ENCODE results near the gene ALPI. TPM values are rescaled to one million over a fixed set of nuclear protein-coding genes. Genes with fewer than 3 reads are reported as not detected.
"Not testable (repeated sequence)": the region's sequence is repeated elsewhere in the genome, so short reads cannot be mapped to it uniquely, and the experiment has no call there.

Gene ALPI
- not detected for total RNA-seq

DNA sequence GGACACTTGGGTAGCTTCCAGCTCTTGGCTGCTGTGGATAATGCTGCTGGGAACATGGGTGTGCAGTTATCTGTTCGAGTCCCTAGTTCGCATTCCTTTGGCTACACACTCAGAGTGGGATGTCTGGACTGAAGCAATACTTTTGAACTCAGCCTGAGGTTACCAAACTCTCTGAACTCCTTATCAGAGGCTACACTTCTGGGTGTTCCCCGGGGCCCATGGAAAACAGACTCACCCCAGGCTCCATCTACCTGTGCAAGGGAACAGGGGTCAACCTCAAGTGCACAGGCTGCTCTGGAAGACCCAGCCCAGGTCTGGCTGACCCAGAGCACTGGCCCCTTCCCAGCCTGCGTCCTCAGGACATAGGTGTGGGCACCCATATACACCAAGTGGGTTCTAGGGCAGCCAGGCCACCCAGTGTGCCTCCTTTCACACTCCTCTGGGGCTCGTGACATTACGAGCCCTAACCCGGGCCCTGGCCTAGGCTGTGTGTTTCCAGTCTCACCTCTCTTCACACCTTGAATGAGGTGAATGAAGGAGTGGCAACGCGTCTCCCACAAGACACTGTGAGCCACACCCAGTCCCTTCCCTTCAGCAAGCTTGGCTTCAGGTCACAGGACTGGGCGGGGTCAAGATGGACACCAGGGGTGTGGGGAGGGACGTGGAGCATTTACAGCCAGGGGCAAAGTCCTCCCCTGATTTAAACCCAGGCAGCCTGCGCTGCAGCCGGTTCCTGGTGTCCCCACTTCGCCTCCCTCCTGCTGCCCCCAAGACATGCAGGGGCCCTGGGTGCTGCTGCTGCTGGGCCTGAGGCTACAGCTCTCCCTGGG, at the start of gene ALPI:
TSS of gene ALPI (plus strand) at position 728 of the 830 bp plus-strand sequence. CDS start at position 775, 47 bp downstream.
- CTCF ChIA-PET = interaction anchor here (1.2 kb wide), 1 partner anchor 17 kb away, joined by 3 read pairs; no protein-coding TSS in a partner anchor
- POLR2A ChIA-PET = no interaction called here

DNA sequence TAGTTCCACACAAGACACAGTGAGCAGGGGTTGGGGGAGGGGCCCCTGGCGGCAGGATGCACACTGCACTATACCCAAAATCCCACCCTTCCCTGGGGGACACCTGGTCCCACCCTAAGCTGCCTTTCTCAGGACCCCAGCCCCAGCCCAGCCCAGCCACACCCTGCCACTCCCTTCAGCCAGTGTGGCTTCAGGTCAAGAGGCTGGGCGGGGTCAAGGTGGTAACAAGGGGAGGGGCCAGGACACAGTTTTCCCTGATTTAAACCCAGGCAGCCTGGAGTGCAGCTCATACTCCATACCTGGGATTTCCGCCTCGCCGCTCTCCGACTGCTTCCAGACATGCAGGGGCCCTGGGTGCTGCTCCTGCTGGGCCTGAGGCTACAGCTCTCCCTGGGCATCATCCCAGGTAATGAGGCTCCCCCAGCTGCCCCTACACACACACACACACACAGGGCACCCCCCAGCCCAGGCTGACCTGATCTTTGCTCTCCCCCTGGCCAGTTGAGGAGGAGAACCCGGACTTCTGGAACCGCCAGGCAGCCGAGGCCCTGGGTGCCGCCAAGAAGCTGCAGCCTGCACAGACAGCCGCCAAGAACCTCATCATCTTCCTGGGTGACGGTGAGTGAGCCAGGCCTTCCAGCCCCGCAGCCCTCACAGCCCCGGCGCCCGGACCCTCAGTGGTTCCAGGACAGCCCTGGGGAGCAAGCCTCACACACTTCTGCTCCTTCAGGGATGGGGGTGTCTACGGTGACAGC, 49.2 kb upstream of the ALPI start, which contains the start of gene ALPG:
TSS of gene ALPG (plus strand) at position 289 of the 755 bp plus-strand sequence. CDS start at position 340, 51 bp downstream.
- ChIA-PET POLR2A (no interaction called here), CTCF (no interaction called here)

GRCh38 chr2:232407428-232408150, 48.4 kb upstream of the ALPI start:
- POLR2A ChIA-PET = not testable (repeated sequence)

DNA sequence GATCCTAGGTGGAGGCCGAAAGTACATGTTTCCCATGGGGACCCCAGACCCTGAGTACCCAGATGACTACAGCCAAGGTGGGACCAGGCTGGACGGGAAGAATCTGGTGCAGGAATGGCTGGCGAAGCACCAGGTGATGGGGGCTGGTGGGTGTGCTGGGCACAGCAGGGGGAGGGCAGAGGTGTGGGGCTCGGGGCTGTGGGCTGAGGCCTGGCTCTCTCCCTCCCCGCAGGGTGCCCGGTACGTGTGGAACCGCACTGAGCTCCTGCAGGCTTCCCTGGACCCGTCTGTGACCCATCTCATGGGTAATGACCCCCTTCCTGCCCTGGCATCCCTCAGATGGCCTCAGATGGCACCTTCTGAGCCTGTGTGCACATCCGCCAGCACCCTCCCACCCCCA, 47.7 kb upstream of the ALPI start:
- POLR2A ChIA-PET, CTCF ChIA-PET: not testable (repeated sequence)

More at GRCh38 chr2:232407428-232408150, 48.4 kb upstream of the ALPI start:
- CTCF ChIA-PET = not testable (repeated sequence)

DNA sequence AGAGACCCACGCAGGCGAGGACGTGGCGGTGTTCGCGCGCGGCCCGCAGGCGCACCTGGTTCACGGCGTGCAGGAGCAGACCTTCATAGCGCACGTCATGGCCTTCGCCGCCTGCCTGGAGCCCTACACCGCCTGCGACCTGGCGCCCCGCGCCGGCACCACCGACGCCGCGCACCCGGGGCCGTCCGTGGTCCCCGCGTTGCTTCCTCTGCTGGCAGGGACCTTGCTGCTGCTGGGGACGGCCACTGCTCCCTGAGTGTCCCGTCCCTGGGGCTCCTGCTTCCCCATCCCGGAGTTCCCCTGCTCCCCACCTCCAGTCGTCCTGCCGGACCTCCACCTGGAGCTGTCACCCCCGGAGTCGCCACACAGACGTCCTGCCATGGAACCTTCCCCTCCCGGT, 46.3 kb upstream of the ALPI start:
- POLR2A ChIA-PET, CTCF ChIA-PET: not testable (repeated sequence)

- POLR2A ChIA-PET = no interaction called here
- CTCF ChIA-PET = no interaction called here
Measured at GRCh38 chr2:232410238-232410900, 45.6 kb upstream of the ALPI start.

DNA sequence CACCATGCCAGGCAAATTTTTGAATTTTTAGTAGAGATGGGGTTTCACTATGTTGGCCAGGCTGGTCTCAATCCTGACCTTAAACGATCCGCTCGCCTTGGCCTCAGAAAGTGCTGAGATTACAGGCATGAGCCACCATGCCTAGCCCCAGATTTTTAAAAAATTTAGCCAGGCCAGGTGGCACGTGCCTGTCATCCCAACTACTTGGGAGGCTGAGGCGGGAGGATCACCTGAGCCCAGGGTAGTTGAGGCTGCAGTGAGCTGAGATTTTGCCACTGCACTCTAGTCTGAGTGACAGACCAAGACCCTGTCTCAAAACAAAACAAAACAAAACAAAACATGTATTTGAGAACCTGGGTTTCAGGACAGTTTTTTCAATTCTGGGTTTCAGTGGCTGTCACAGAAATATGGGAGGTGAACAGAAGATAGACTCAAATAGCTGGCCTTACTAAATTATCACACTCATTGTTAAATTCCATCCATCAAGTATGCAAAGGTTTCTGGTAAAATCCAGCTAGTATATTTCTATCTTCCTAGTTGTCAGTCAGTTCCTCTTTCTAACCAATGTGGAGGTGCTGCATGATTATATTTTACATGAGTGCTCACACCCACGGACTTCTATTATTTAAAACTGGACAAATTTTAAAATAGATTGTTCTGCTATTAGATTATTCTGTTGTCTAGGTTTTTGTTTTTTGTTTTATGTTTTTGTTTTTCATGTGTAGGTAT, 43.9 kb upstream of the ALPI start:
- ChIA-PET CTCF (no interaction called here), POLR2A (no interaction called here)

DNA sequence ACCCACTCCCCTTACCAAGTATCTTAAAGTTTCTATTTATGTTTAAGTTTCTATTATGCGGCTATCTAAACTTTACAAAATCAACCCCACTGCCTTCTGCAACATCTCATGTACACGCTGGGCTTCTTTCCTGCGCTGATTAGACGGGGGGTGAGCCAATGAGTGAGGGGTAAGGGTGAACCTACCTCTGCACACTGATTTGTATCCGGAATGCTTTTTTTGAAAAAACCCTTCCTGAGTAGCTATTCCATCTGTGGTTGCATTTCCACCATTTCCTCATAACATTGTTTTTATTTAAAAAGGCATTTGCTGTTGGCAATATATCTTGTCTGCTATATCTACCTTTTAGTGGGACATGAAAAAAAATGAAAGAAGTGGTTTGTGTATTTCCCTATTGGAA, 43.0 kb upstream of the ALPI start:
- ChIA-PET CTCF (no interaction called here), POLR2A (no interaction called here)

DNA sequence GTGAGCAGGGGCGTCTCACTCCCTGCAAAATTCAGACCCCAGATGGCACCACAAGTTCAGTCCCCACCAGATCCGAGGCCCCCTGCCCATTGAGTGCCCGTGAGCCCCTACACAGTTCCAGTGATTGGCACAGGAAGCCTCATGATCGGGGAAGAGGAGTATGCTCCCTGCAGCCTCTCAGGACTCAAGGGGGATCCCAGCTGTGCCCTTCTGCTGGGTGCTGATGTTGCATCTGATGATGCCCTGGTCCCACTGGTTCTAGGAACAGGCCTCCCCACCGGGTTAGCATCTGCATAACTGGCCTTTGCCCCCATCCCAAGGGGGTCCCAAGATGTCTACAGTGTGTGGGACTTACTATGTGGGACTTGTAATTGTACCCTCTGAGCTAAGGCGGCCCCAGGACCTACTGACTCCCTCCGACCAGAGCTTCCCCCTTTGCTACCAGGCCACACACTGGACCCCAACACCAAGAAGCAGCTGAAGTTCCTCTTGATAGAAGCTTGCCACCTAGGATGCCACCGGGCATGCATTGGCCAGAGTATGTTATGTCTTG, 40.7 kb upstream of the ALPI start:
- POLR2A ChIA-PET = no interaction called here
- CTCF ChIA-PET = no interaction called here

DNA sequence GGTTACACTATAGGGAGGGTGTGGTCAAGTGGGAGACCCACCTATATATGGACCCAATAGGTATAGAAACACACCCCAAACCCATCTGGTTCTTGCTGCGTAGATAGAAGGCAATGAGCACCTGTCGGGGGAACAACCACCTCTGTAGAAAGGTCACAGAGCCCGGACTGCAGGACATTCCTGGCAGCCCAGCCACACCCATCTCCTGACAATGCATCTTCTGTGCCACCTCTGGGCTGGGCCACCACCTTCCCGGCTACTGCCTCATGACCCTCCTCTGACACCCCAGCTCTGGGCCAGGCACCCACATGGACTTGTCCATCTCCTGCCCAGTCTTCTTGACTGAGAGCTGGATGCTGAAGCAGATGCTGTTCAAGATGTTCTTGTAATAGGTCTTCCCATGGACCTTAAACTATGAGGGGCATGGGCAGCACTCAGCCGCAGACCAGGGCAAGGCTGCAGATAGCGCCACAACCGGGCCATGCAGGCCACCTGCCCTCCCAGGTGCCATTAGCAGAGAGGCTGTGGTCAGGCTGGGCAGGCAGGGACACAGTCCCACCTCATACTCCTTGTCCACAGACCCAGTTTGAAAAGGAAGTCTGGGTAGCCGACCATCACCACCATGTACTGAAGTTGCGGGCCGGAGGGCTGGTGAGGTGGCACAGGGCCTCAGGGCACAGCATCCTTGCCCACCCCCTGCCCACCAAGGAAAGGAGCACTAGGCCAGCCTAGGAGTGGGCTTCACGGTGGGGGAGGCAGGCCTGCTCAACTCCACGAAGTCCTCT, 40.0 kb upstream of the ALPI start:
- POLR2A ChIA-PET = no interaction called here
- CTCF ChIA-PET = no interaction called here

GRCh38 chr2:232416521-232417470, 39.2 kb upstream of the ALPI start:
- ChIA-PET CTCF (no interaction called here), POLR2A (no interaction called here)

DNA sequence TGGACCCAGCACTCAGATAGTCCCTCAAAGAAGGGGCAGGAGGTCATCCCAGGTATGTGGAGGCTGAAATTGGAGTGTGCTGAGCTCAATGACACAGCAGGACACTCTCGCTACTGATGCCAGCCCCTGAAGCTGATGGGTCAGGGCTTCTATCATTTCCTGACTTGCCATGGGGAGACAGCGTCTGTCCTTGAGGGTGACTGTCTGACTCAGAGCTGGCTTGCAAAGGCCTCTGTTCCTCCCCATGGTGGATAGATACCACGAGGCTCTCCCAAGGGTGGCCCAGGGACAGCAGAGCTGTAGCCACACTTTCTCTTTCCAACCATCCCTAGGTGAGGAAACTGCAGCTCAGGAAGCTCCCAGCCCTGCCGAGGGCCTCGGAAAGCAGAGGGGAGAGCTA, 38.5 kb upstream of the ALPI start:
- ChIA-PET CTCF (no interaction called here), POLR2A (no interaction called here)

DNA sequence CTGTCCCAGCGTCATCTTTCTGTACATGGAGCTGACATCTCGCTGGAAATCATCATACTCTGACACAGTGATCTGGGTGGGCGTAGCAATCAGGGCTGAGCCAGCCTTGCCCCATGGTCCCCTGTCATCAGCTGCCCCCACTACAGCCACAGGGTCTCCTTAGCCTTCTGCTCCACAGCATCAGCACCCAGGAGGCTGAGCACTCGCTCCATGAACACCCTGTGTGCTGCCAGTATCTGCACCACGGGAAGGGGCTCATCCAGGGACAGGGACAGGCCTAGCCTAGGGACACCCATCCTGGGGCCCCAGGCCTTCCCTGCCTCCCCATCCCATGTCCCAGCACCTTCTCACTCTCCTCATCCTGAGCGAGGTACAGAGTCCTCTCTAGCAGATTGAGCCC, 37.9 kb upstream of the ALPI start:
- ChIA-PET CTCF (no interaction called here), POLR2A (no interaction called here)

GRCh38 chr2:232418466-232419244, 37.3 kb upstream of the ALPI start:
- POLR2A ChIA-PET = no interaction called here
- CTCF ChIA-PET = no interaction called here

DNA sequence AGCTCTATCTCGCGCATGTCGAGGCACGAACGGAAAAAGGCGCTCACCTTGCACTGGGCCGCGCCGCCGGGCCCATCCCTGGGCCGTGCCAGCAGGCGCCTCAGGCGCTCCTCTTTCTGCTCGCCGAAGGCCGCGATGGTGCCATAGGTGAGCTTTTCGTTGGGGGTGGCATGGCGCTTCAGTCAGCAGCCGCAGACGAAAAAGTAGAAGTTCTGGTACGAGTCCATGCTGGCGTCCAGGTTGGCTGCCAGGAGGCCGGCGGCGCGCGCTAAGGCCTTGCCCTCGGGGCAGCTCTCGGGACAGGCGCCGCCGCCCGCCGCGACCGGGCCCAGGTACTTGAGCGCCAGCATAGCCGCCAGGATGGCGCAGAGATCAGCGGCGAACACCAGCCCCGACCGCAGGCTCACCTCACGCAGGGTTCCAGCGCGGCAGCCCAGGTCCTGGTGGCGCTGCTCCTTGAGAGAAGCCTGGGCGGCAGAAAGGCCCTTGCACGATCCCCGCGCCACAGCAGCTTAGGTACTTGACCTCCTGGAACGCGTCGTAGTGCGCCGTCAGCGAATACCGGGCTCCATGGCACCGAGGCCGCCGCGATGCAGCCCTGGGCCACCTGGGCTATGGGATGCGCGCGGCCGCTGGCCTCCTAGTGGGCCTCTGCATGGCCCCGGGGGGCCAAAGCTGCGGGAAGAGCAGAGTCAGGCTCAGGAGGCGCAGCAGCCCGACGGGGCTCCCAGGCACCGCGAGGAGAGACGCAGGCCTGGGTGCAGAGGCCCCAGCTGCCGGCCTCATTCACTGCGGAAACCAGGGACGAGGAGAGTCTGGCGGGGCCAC, 36.5 kb upstream of the ALPI start:
- CTCF ChIA-PET = no interaction called here
- POLR2A ChIA-PET = no interaction called here

GRCh38 chr2:232420073-232420454, 35.9 kb upstream of the ALPI start:
- ChIA-PET POLR2A (no interaction called here), CTCF (no interaction called here)

All from activated CD8-positive, alpha-beta memory T cell treated with anti-CD3 and anti-CD28 coated beads for 36 hours (primary cell).